Astrocyte of the cerebellum (primary cell): ENCODE results near the gene LRRC4C.
"Not testable (repeated sequence)": the region's sequence is repeated elsewhere in the genome, so short reads cannot be mapped to it uniquely, and the experiment has no call there.

Experiments used
- DNase-seq: peaks from one replicate; pipeline ENCODE4 v3.0.0-alpha.2; 2011; ENCODE audit warnings: low read depth
- H3K4me3 ChIP-seq: 2 replicates; pipeline ENCODE4 v1.5.1; 2011; ENCODE audit warnings: mild to moderate bottlenecking, low read depth, low read length, moderate library complexity
- CTCF ChIP-seq: IDR thresholded peaks from 2 replicates; pipeline ENCODE4 v1.5.1; 2012; ENCODE audit warnings: low read length, low read depth, moderate library complexity, mild to moderate bottlenecking; ENCODE audit errors: missing control alignments
- in situ Hi-C: cut with HindIII; loops from 2 replicates; pipeline ENCODE4 v1.10.0; 2017; ENCODE audit warnings: low sequenced_read_pairs

LRRC4C gene

GRCh38 chr11:40175980-40176379 lies 1283.5 kb downstream of the LRRC4C start:
- no peak overlapping the region for H3K4me3 ChIP-seq
- in situ Hi-C loops, result no loop called here
- TF ChIP-seq CTCF, result no peak
- no peak for DNase-seq

DNA sequence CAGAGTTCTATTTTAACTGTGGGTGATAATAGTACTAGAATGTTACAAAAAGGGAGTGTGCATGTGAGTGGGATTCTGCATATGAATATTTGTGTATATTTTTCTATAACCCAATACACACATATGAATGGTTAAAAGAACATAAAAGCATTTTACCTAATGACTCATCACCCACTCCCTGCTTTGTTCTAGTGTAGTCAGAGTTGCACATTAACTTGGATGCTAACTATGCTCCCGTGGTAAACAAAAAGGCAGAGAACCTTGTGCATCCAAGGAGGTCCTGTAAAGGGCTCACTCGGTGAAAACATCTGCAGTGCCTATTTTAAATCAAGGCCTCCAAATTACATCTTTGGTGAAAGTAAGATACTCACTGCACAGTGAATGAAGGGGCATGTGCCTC lies 1289.4 kb downstream of the LRRC4C start:
- in situ Hi-C loops, result no loop called here
- no peak for DNase-seq
- no peak overlapping the region for H3K4me3 ChIP-seq
- no peak for TF ChIP-seq CTCF

DNA sequence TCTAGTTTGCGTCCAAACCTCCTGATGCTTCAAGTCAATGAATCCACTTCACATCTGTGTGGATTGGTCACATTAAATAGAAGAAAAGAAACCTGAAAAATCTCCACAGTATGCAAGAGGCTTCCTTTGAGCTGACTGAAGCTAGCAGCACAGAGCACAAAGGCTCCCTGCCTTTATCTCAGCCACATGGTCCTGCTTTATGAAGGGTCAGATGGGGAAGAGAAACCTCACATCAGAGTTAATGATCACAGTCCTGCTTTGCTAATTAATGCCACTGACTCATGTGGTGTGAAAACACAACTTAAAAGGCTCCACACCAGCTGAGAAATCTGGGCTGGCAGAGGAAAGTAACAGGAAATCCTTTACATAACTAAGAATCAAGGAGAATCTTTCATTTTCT lies 1291.0 kb downstream of the LRRC4C start:
- in situ Hi-C loops, result no loop called here
- H3K4me3 ChIP-seq, result no peak overlapping the region
- no peak for TF ChIP-seq CTCF
- no peak for DNase-seq

GRCh38 chr11:40167805-40168204 lies 1291.6 kb downstream of the LRRC4C start:
- DNase-seq, H3K4me3 ChIP-seq, in situ Hi-C loops: not testable (repeated sequence)

- no peak for DNase-seq
- TF ChIP-seq CTCF, result no peak
- in situ Hi-C loops, result no loop called here
- H3K4me3 ChIP-seq, result no peak overlapping the region
Measured at GRCh38 chr11:40166892-40167291, 1292.6 kb downstream of the LRRC4C start.

DNA sequence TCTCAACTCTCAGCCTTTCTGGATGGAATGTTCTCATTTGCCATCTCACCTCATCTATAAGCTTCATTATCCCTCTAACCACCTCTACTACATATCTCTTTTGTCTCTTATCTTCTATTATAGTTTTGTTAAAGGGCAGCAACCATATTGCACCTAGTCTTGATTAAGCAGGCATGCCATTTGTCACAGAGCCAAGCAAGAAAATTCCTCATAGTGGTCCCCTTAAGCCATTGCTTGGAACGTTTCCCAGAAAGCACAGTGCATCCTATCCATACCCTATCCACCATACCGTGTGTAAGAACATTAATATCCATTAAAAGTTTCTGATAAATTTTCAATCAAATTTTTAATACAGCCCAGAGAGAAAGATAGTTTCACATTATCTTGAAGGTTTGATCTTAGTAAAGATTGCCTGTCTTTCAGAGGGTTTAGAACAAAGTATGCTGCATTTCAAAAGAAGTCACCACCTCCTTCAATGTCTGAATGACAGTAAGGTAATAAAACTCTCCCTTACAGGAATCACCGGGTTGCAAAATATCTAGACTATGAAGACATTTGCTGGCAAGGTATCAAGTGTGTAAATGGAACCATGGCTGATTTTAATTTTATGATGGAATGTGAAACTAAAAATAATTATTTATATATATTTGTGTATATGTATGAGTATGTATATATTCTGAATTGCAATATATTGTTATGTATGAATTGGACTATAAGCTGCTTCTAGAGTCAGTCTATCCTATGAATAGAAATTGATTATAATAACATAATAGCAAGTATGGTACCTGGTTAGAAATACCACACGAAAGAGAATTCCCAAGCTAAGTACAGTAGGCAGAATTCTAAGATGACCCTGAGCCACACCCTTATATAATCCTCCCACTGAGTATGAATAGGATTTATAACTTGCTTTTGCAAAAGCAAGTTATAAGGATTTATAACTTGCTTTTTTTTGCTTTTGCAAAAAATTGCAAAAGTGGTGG lies 1296.3 kb downstream of the LRRC4C start:
- no peak overlapping the region for H3K4me3 ChIP-seq
- TF ChIP-seq CTCF, result no peak
- in situ Hi-C loops, result no loop called here
- DNase-seq, result no peak

DNA sequence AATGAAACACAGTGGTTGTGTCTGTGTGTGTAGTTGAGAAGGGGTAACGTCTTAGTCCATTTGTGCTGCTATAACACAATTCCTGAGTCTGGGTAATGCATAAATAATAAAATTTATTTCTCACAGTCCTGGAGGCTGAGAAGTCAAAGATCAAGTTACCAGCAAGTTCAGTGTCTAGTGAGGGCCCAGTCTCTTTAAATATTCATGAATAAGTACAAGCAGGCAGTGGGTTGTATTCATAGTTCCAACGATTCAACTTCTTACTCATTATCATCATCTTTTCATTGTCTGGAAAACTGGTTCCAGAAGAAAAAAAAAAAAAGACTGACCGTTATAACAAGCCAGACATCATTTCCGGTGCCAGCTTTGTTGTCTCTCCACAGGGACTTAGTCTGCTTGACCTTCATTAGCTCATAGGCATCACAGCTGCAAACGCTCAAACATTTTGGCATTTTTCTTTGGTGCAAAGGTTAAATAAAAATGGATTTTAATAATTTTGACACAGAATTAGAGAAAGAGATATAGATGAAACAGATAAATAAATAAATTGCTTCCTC lies 1297.5 kb downstream of the LRRC4C start:
- no peak for TF ChIP-seq CTCF
- in situ Hi-C loops, result no loop called here
- no peak overlapping the region for H3K4me3 ChIP-seq
- no peak for DNase-seq
